Heart right ventricle (tissue), 16 donors: Measurements from ENCODE around the gene ACTL7A. TPM values are rescaled to one million over a fixed set of nuclear protein-coding genes. Genes with fewer than 3 reads are reported as not detected.

ENCODE experiments used
- ATAC-seq, 8 donors: fragments of 200-7000 bp; cut with Tn5 transposase; one replicate each; pipeline ENCODE4 v1.9.1; 2020; ENCODE audit warnings: mild to moderate bottlenecking in 8 of 8, moderate library complexity in 8 of 8, moderate number of reproducible peaks in 1 of 8
- DNase-seq, 2 donors: peaks; one replicate each; pipeline ENCODE4 v3.0.0-alpha.2; 2020
- H3K27ac ChIP-seq, 10 donors: fragments of 200-600 bp; sonication (generic) in 2 of 10; one replicate each; pipeline versions ENCODE4 v1.5.0 to v1.8.0; 2020 to 2022; ENCODE audit warnings: mild to moderate bottlenecking in 3 of 10
- H3K27me3 ChIP-seq, 7 donors: fragments of 200-600 bp; one replicate each; pipeline ENCODE4 v1.8.0; 2021 to 2022; ENCODE audit warnings: mild to moderate bottlenecking in 2 of 7
- H3K36me3 ChIP-seq, 9 donors: fragments of 200-600 bp; sonication (generic) in 1 of 9; one replicate each; pipeline versions ENCODE4 v1.5.0 to v1.8.0; 2020 to 2022; ENCODE audit warnings: mild to moderate bottlenecking in 2 of 9
- H3K4me1 ChIP-seq, 9 donors: fragments of 200-600 bp; sonication (generic) in 1 of 9; one replicate each; pipeline versions ENCODE4 v1.5.0 to v1.8.0; 2020 to 2022; ENCODE audit warnings: mild to moderate bottlenecking in 4 of 9
- H3K4me3 ChIP-seq, 10 donors: fragments of 200-600 bp; sonication (generic) in 2 of 10; one replicate each; pipeline versions ENCODE4 v1.5.0 to v1.8.0; 2020 to 2022; ENCODE audit warnings: mild to moderate bottlenecking in 7 of 10, moderate library complexity in 2 of 10
- H3K9me3 ChIP-seq, 11 donors: fragments of 200-600 bp in 10 of 11; sonication (generic) in 2 of 11; one replicate each; pipeline versions ENCODE4 v1.5.0 to v1.8.0; 2013 to 2022; ENCODE audit warnings: mild to moderate bottlenecking in 2 of 11, control low read depth in 1 of 11, moderate library complexity in 1 of 11
- WGBS, 2 donors: extraction: QIAGEN DNeasy Blood & Tissue Kit; methylation state at CpG; one replicate each; pipeline ENCODE4 v1.1.7; 2013; ENCODE audit warnings: inconsistent platforms in 1 of 2; 5-methylcytosine and 5-hydroxymethylcytosine counted together
- intact Hi-C, 10 donors: fragments of 100-400 bp; cut with DNase I; formaldehyde crosslinking; loops; one replicate each; pipeline versions ENCODE4 v1.11.1 to v1.14.2; 2022
- polyA plus RNA-seq, 2 donors: library from polyadenylated mRNA; stranded (reverse); fragments of 200-250 nt; gene quantifications; one replicate each; pipeline ENCODE4 v1.2.3, GENCODE V29; 2013
- total RNA-seq, 10 donors: library from RNA; stranded (reverse); fragmentation: NEBNext Ultra II Directional in 3 of 10; extraction: Animal tissue kit (Norgen Biotek cat#: 25700) in 3 of 10; gene quantifications; one replicate each; pipeline versions ENCODE4 v1.2.1 to v1.2.4, GENCODE V29; 2021 to 2023
- TF ChIP-seq, protein P1 (sequence below), 9 donors: fragments of 200-600 bp; sonication (generic) in 2 of 9; IDR thresholded peaks; one replicate each; pipeline versions ENCODE4 v1.5.0 to v1.8.0; 2021 to 2022; ENCODE audit warnings: antibody characterized with exemption in 9 of 9, mild to moderate bottlenecking in 5 of 9, moderate library complexity in 1 of 9
- donor health status: Arrhythmogenic right ventricular cardiomyopathy.
- donor health status: ischemic (EF 13 %, LVEDD 7.1; RV severe dilation, severe dysfunction).
- donor health status: healthy with polysubstance abuse.
- donor health status: DM: no; HTN: yes; CAD: no.
- donor health status: DM: no; HTN: no; CAD: no.
- donor health status: ischemic (EF 25% LVEDD 6.9; RV normal size, moderate dysfunction).
- donor health status: ischemic (EF 25% LVEDD 5.7; RV mildly dilated, moderate dysfunction).
- donor health status: healthy.
- donor health status: DM: yes; HTN: yes; CAD: no.
- donor health status: Ischemic cardiomyopathy.
- donor health status: ischemic (EF 35%, LVEDD 5.7; RV mildly dilated, moderate dysfunction).
- donor health status: nonischemic (EF 11% LVEDD 7.7; RV severe dilation, severe dysfunction).
- donor health status: DM: yes; HTN: yes; CAD: no.
- donor health status: PGD.
- donor health status: ischemic (EF 29% LVEDD 5.4; RV normal size, mild dysfunction).
- donor health status: nonischemic (EF 23%, LVEDD 6.1; RV moderate dilation, normal function).

Gene ACTL7A
- total and polyA plus RNA-seq, 12 donors, result not detected

DNA sequence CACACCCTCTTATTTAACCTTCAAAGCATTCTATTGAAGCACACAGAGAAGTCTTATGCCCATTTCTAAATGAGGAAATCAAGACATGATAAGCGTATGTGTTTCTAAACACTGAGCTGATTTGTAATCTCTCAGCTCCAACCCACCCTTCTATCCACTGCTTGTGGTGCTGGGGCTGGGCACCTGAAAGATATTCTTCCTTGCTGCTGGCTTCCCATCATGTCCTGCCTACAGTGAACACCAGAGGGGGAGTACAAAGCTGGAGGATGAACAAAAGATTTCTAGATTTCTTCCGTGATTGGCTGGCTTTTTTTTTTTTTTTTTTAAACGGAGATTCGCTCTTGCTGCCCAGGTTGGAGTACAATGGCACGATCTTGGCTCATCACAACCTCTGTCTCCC lies 14.4 kb downstream of the ACTL7A start:
- ATAC-seq, result no peak
- Histone ChIP-seq H3K27ac (no peak overlapping the region), H3K36me3 (peaks cover 0 to 100% (median 82%) of the 10 kb centered on the region in 9 donors), H3K9me3 (peaks cover 0 to 6% (median 0%) of the 10 kb centered on the region in 11 donors), H3K4me1 (no peaks in the 10 kb centered on the region), H3K4me3 (no peak overlapping the region), H3K27me3 (no peaks in the 10 kb centered on the region)
- intact Hi-C loops, result no loop called here
- WGBS, 2 donors, result 92 to 95% methylated on average over 5 of the region's 5 CpGs
- no peak for DNase-seq
- TF ChIP-seq, protein P1, sequence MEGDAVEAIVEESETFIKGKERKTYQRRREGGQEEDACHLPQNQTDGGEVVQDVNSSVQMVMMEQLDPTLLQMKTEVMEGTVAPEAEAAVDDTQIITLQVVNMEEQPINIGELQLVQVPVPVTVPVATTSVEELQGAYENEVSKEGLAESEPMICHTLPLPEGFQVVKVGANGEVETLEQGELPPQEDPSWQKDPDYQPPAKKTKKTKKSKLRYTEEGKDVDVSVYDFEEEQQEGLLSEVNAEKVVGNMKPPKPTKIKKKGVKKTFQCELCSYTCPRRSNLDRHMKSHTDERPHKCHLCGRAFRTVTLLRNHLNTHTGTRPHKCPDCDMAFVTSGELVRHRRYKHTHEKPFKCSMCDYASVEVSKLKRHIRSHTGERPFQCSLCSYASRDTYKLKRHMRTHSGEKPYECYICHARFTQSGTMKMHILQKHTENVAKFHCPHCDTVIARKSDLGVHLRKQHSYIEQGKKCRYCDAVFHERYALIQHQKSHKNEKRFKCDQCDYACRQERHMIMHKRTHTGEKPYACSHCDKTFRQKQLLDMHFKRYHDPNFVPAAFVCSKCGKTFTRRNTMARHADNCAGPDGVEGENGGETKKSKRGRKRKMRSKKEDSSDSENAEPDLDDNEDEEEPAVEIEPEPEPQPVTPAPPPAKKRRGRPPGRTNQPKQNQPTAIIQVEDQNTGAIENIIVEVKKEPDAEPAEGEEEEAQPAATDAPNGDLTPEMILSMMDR (IDR thresholded peaks at IDR 0.05), result no peak

GRCh38 chr9:108877524-108877923 lies 15.5 kb downstream of the ACTL7A start:
- Histone ChIP-seq H3K4me1 (no peaks in the 10 kb centered on the region), H3K9me3 (no peaks in the 10 kb centered on the region), H3K27ac (no peak overlapping the region), H3K4me3 (no peak overlapping the region), H3K36me3 (peaks cover 0 to 100% (median 80%) of the 10 kb centered on the region in 9 donors), H3K27me3 (no peaks in the 10 kb centered on the region)
- ATAC-seq (no peak), DNase-seq (no peak)
- 95 to 97% methylated on average over 2 of the region's 2 CpGs for WGBS, 2 donors
- intact Hi-C loops, result no loop called here
- TF ChIP-seq, protein P1 (IDR thresholded peaks at IDR 0.05), result no peak

GRCh38 chr9:108880738-108881316 lies 18.8 kb downstream of the ACTL7A start:
- Histone ChIP-seq H3K4me3 (no peak overlapping the region), H3K9me3 (peaks cover 0 to 8% (median 0%) of the 10 kb centered on the region in 11 donors), H3K27ac (no peak overlapping the region), H3K4me1 (no peaks in the 10 kb centered on the region), H3K27me3 (no peaks in the 10 kb centered on the region), H3K36me3 (peaks cover 0 to 100% (median 56%) of the 10 kb centered on the region in 9 donors)
- 80 to 85% methylated on average over 3 of the region's 3 CpGs for WGBS, 2 donors
- intact Hi-C loops, result loop anchor here in 2 of 10 donors (10.0 kb wide), 2 partner anchors 74 to 444 kb away; partner anchors contain the start of gene EPB41L4B (in 1 of the 2)
- TF ChIP-seq, protein P1 (IDR thresholded peaks at IDR 0.05), result no peak
- no peak for ATAC-seq
- no peak for DNase-seq

GRCh38 chr9:108882052-108882888 lies 20.2 kb downstream of the ACTL7A start:
- no peak overlapping the region for H3K27ac ChIP-seq
- H3K4me3 ChIP-seq, result no peak overlapping the region
- H3K36me3 ChIP-seq, result peaks cover 0 to 100% (median 43%) of the 10 kb centered on the region in 9 donors
- intact Hi-C loops, result loop anchor here in 2 of 10 donors (10.0 kb wide), 2 partner anchors 73 to 443 kb away; partner anchors contain the start of gene EPB41L4B (in 1 of the 2)
- H3K27me3 ChIP-seq, result no peaks in the 10 kb centered on the region
- peaks cover 0 to 4% (median 0%) of the 10 kb centered on the region in 9 donors for H3K4me1 ChIP-seq
- no peak for ATAC-seq
- DNase-seq, result no peak
- peaks cover 0 to 8% (median 0%) of the 10 kb centered on the region in 11 donors for H3K9me3 ChIP-seq
- WGBS, 2 donors, result 96 to 97% methylated on average over 6 of the region's 6 CpGs
- TF ChIP-seq, protein P1 (IDR thresholded peaks at IDR 0.05), result no peak
